Transverse colon (tissue), 4 donors: ENCODE data around the gene ZMAT3. TPM values are rescaled to one million over a fixed set of nuclear protein-coding genes. Genes with fewer than 3 reads are reported as not detected.
A peak's percentile ranks its signal among the peaks of the same experiment; 100 is the strongest.
"Not testable (repeated sequence)": the region's sequence is repeated elsewhere in the genome, so short reads cannot be mapped to it uniquely, and the experiment has no call there.

ENCODE experiments used
- DNase-seq: peaks from one replicate; pipeline ENCODE4 v3.0.0-alpha.2; 2019
- H3K27ac ChIP-seq, 4 donors: fragments of 200-600 bp; sonication (generic); 2 replicates each; pipeline ENCODE4 v1.5.1; 2016 to 2018; ENCODE audit warnings: inconsistent platforms in 4 of 4
- H3K27me3 ChIP-seq: fragments of 200-600 bp; sonication (generic); 2 replicates; pipeline ENCODE4 v1.5.1; 2017; ENCODE audit warnings: inconsistent platforms
- H3K36me3 ChIP-seq, 4 donors: fragments of 200-600 bp; sonication (generic); 2 replicates each; pipeline ENCODE4 v1.5.1; 2017 to 2019; ENCODE audit warnings: inconsistent platforms in 4 of 4
- H3K4me1 ChIP-seq, 4 donors: fragments of 200-600 bp; sonication (generic); 2 replicates each; pipeline ENCODE4 v1.5.1; 2017 to 2020; ENCODE audit warnings: inconsistent platforms in 4 of 4
- H3K4me3 ChIP-seq, 4 donors: fragments of 200-600 bp; sonication (generic); 1 replicate in 1 of 4; 2 replicates in 3 of 4; pipeline versions ENCODE4 v1.5.1 to v1.6.1; 2017 to 2019; ENCODE audit warnings: inconsistent platforms in 4 of 4
- H3K9me3 ChIP-seq, 2 donors: fragments of 200-600 bp; sonication (generic); 2 replicates each; pipeline ENCODE4 v1.5.1; 2017 to 2019; ENCODE audit warnings: inconsistent platforms in 2 of 2
- EP300 ChIP-seq: sonication (generic); formaldehyde crosslinking; IDR thresholded peaks from one replicate; pipeline ENCODE4 v1.6.1; 2017; ENCODE audit warnings: antibody characterized with exemption, low read depth
- POLR2A ChIP-seq: fragments of 450-650 bp; IDR thresholded peaks from one replicate; pipeline ENCODE4 v1.6.1; 2016; ENCODE audit warnings: antibody characterized with exemption, mild to moderate bottlenecking, moderate library complexity
- POLR2AphosphoS5 ChIP-seq, 3 donors: sonication (generic); formaldehyde crosslinking; IDR thresholded peaks; one replicate each; pipeline ENCODE4 v1.6.1; 2016; ENCODE audit warnings: antibody characterized with exemption in 3 of 3
- WGBS, 2 donors: methylation state at CpG; one replicate each; pipeline ENCODE4 v1.1.5; 2018; ENCODE audit warnings: low coverage in 1 of 2; 5-methylcytosine and 5-hydroxymethylcytosine counted together
- in situ Hi-C, 4 donors: fragments of 200-750 bp; cut with MboI; loops; one replicate each; pipeline versions ENCODE4 v1.15.0 to v1.15.1; 2017; ENCODE audit warnings: low sequenced_read_pairs in 3 of 4, low pct_ligation_motif_present in 1 of 4, low pct_unique_long_range_greater_than_20kb in 1 of 4
- intact Hi-C: fragments of 100-400 bp; cut with DNase I; formaldehyde crosslinking; loops from one replicate; pipeline ENCODE4 v1.15.1; 2023; ENCODE audit warnings: low total_unique reads
- total RNA-seq, 4 donors: library from RNA; depleted of rRNA; stranded (reverse); fragments of >200 nt; gene quantifications; one replicate each; pipeline ENCODE4 v1.1.0, GENCODE V29; 2016
- TF ChIP-seq, protein P1 (sequence below), 5 experiments: fragments of 200-600 bp in 3 of 5; fragments of 450-650 bp in 2 of 5; sonication (generic) in 3 of 5; IDR thresholded peaks; 1 replicate in 2 of 5; 2 replicates in 3 of 5; pipeline ENCODE4 v1.5.1; 2016 to 2017; ENCODE audit warnings: antibody characterized with exemption in 5 of 5, inconsistent platforms in 3 of 5, mild to moderate bottlenecking in 2 of 5, moderate library complexity in 1 of 5

Gene ZMAT3
- total RNA-seq, 4 donors from 2014 or later = 6.4 to 11.7 (median 9.7) TPM

DNA sequence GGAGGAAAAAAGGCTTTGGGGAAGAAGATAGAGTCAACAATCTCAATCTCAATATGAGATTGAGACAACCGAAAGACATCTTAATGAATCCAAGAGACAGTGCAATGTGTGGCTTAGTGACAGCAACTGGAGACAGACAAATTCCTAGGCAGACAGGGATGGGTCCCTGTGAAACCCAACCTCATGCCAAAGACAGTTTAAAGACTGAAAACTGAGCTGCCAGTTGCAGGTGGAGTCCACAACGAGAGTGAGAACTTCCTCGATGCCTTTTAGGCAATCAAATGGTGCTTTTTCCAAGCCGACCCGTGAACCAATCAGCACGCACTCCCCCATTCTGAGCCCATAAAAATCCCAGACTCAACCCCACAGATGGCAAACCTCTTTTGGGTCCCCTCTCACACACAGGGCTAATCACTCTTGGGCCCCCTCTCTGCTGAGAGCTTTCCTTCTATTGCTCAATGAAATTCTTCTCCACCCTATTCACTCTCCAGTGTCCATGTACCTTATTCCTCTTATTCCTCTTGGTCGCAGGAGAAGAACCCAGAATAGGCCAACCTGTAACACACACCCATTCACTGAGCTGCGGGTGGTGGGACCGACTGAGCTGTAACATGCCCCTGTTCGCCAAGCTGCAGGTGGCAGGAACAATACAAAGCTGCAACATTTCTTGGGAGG, 34.8 kb downstream of the ZMAT3 start:
- no peak for DNase-seq
- TF ChIP-seq EP300 = no peak
- no peak for TF ChIP-seq POLR2AphosphoS5 (IDR thresholded peaks at IDR 0.05)
- TF ChIP-seq, protein P1, sequence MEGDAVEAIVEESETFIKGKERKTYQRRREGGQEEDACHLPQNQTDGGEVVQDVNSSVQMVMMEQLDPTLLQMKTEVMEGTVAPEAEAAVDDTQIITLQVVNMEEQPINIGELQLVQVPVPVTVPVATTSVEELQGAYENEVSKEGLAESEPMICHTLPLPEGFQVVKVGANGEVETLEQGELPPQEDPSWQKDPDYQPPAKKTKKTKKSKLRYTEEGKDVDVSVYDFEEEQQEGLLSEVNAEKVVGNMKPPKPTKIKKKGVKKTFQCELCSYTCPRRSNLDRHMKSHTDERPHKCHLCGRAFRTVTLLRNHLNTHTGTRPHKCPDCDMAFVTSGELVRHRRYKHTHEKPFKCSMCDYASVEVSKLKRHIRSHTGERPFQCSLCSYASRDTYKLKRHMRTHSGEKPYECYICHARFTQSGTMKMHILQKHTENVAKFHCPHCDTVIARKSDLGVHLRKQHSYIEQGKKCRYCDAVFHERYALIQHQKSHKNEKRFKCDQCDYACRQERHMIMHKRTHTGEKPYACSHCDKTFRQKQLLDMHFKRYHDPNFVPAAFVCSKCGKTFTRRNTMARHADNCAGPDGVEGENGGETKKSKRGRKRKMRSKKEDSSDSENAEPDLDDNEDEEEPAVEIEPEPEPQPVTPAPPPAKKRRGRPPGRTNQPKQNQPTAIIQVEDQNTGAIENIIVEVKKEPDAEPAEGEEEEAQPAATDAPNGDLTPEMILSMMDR (IDR thresholded peaks at IDR 0.05) = no peak
- no peak for TF ChIP-seq POLR2A
- in situ Hi-C loops (no loop called here), intact Hi-C loops (no loop called here)
- Histone ChIP-seq H3K4me1 (peaks cover 0 to 13% (median 2%) of the 10 kb centered on the region in 4 donors), H3K4me3 (no peak overlapping the region), H3K27ac (peak overlapping the region in 3 of 4 donors; percentile 7 to 38 (median 25)), H3K36me3 (no peaks in the 10 kb centered on the region), H3K27me3 (no peaks in the 10 kb centered on the region), H3K9me3 (no peaks in the 10 kb centered on the region)
- WGBS, 2 donors = 94% methylated on average over 3 to 10 of the region's 10 CpGs

DNA sequence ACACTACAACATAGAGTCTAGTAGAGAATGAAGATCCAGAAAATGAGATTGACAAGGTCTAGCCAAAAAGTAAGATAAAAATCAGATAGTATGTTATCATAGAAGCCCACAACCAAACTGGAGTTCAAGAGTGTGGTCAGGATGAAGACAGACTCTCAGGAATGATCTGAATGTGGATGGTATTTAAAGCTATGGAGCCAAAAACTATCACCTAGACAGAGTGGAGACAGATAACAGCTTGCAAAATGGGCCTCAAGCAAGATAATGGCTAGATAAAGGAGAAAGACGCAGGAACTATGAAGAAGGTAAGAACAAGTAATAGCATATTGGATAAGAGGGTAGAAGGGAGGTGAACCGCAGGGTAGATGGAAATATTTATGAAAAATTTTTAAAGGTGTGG, 35.4 kb downstream of the ZMAT3 start:
- 95 to 96% methylated on average over 2 of the region's 2 CpGs for WGBS, 2 donors

DNA sequence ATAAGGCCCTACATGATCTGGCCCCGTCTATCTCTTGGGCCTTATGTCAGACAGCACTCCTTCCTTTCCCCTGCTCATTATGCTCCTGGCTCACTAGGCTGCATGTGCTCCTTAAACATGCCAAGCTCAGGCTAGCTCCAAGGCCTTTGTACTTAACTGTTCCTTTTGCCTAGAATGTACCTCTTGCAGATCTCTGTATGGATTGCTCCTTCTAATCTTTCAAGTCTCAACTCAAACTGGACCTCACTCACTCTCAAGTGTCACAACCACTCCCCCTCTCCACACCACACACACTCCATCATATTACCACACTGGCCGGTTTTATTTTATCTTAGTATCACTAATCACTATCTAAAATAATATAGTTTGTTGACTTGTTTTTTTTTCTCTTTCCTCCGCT, 36.4 kb downstream of the ZMAT3 start:
- 80 to 90% methylated on average over 3 of the region's 3 CpGs for WGBS, 2 donors
- TF ChIP-seq, protein P1 (IDR thresholded peaks at IDR 0.05) = no peak
- no peak for TF ChIP-seq POLR2A
- TF ChIP-seq POLR2AphosphoS5 (IDR thresholded peaks at IDR 0.05) = no peak
- TF ChIP-seq EP300 = no peak
- Histone ChIP-seq H3K4me3 (no peak overlapping the region), H3K9me3 (no peaks in the 10 kb centered on the region), H3K27ac (no peak overlapping the region), H3K4me1 (peaks cover 0 to 13% (median 2%) of the 10 kb centered on the region in 4 donors), H3K27me3 (no peaks in the 10 kb centered on the region), H3K36me3 (no peaks in the 10 kb centered on the region)
- DNase-seq = no peak
- intact Hi-C loops = no loop called here
- in situ Hi-C loops = no loop called here

More for the DNA sequence above, 35.4 kb downstream of the ZMAT3 start:
- Histone ChIP-seq H3K27ac (no peak overlapping the region), H3K9me3 (no peaks in the 10 kb centered on the region), H3K27me3 (no peaks in the 10 kb centered on the region), H3K36me3 (no peaks in the 10 kb centered on the region), H3K4me3 (no peak overlapping the region), H3K4me1 (peaks cover 0 to 13% (median 2%) of the 10 kb centered on the region in 4 donors)
- in situ Hi-C loops = no loop called here
- intact Hi-C loops = no loop called here
- DNase-seq = no peak
- TF ChIP-seq POLR2A = no peak
- TF ChIP-seq, protein P1 (IDR thresholded peaks at IDR 0.05) = no peak
- TF ChIP-seq POLR2AphosphoS5 (IDR thresholded peaks at IDR 0.05) = no peak
- no peak for TF ChIP-seq EP300

DNA sequence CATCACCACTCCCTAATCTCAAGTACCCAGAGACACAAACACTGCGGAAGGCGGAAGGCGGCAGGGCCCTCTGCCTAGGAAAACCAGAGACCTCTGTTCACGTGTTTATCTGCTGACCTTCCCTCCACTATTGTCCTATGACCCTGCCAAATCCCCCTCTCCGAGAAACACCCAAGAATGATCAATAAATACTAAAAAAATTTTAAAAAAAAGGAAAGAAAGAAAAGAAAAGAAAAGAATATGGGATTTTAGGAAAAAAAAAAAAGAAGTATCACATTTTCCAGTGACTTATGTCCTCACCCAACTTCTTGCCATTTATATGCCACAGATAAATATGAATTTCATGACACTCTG, 38.3 kb downstream of the ZMAT3 start:
- in situ Hi-C loops, H3K36me3 ChIP-seq, H3K27ac ChIP-seq, DNase-seq, H3K4me3 ChIP-seq, H3K9me3 ChIP-seq, intact Hi-C loops, H3K27me3 ChIP-seq: not testable (repeated sequence)
- 64 to 66% methylated on average over 3 to 5 of the region's 5 CpGs for WGBS, 2 donors
- H3K4me1 ChIP-seq = peaks cover 0 to 12% (median 2%) of the 10 kb centered on the region in 4 donors

DNA sequence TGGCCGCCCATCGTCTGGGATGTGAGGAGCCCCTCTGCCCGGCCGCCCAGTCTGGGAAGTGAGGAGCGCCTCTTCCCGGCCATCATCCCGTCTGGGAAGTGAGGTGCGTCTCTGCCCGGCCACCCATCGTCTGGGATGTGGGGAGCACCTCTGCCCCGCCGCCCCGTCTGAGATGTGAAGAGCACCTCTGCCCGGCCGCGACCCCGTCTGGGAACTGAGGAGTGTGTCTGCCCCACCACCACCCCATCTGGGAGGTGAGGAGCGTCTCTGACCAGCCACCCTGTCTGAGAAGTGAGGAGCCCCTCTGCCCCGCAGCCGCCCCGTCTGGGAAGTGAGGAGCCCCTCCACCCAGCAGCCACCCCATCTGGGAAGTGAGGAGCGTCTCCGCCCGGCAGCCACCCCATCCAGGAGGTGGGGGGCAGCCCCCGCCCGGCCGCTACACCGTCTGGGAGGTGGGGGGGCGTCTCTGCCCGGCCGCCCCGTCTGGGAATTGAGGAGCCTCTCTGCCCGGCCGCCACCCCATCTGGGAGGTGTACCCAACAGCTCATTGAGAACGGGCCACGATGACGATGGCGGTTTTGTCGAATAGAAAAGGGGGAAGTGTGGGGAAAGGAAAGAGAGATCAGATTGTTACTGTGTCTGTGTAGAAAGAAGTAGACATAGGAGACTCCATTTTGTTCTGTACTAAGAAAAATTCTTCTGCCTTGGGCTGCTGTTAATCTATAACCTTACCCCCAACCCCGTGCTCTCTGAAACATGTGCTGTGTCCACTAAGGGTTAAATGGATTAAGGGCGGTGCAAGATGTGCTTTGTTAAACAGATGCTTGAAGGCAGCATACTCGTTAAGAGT, 38.9 kb downstream of the ZMAT3 start:
- H3K27me3 ChIP-seq, H3K4me1 ChIP-seq, DNase-seq, H3K27ac ChIP-seq, intact Hi-C loops, H3K4me3 ChIP-seq, H3K36me3 ChIP-seq, H3K9me3 ChIP-seq, in situ Hi-C loops: not testable (repeated sequence)
- 92 to 94% methylated on average over 7 to 35 of the region's 42 CpGs for WGBS, 2 donors
